A549 (cell line): ENCODE results near the gene SCYGR1. TPM values are rescaled to one million over a fixed set of nuclear protein-coding genes. Genes with fewer than 3 reads are reported as not detected.

Experiments used
- ATAC-seq, 2 experiments: fragments of 200-7000 bp in 1 of 2; fragments of >200 bp in 1 of 2; cut with Nextera tagmentation in 1 of 2; cut with Tn5 transposase in 1 of 2; 3 replicates each; pipeline versions ENCODE4 v1.8.0 to v1.9.1; 2018 to 2020; ENCODE audit warnings: mild to moderate bottlenecking in 1 of 2, moderate library complexity in 1 of 2
- CTCF ChIA-PET: fragments of 300-600 bp; sonication (Branson Sonifier 250); formaldehyde crosslinking; extraction: SDS; loops from one replicate; lab custom pipeline; 2021; ENCODE audit warnings: antibody characterized with exemption, inconsistent platforms; lab: Yijun Ruan, JAX
- POLR2A ChIA-PET: fragments of 350-600 bp; formaldehyde crosslinking; extraction: SDS; loops from one replicate; lab custom pipeline; 2021; ENCODE audit warnings: antibody characterized with exemption, inconsistent platforms; lab: Yijun Ruan, JAX
- DNase-seq, 2 experiments: peaks; one replicate each; pipeline versions ENCODE4 v3.0.0 to v3.0.0-alpha.2; 2011 to 2016; ENCODE audit warnings: low read depth in 1 of 2, low spot score in 1 of 2
- FAIRE-seq: peaks from 2 replicates; lab custom pipeline; 2011; peaks lifted over from hg19 to GRCh38; lab: Jason Lieb, UNC
- H3K27ac ChIP-seq, 2 experiments: fragments of >200 bp; sonication (Bioruptor Twin); formaldehyde crosslinking; 3 replicates each; pipeline ENCODE4 v1.5.1; 2016 to 2017
- H3K4me1 ChIP-seq: fragments of >200 bp; sonication (Bioruptor Twin); formaldehyde crosslinking; 3 replicates; pipeline ENCODE4 v1.6.1; 2016
- H3K4me2 ChIP-seq: fragments of >200 bp; sonication (Bioruptor Twin); formaldehyde crosslinking; 3 replicates; pipeline ENCODE4 v1.6.1; 2016
- H3K4me3 ChIP-seq: fragments of >200 bp; sonication (Bioruptor Twin); formaldehyde crosslinking; 3 replicates; pipeline ENCODE4 v1.5.1; 2016
- H3K9me3 ChIP-seq: fragments of >200 bp; sonication (Bioruptor Twin); formaldehyde crosslinking; 3 replicates; pipeline ENCODE4 v1.6.1; 2016
- BCL3 ChIP-seq: fragments of >200 bp; sonication (Bioruptor Twin); formaldehyde crosslinking; IDR thresholded peaks from 3 replicates; pipeline ENCODE4 v1.6.1; 2016
- BHLHE40 ChIP-seq: IDR thresholded peaks from 2 replicates; pipeline ENCODE4 v1.6.1; 2012; ENCODE audit warnings: low read depth, low read length, inconsistent platforms
- CBX8 ChIP-seq: fragments of 200-600 bp; sonication (generic); IDR thresholded peaks from 2 replicates; pipeline ENCODE4 v1.6.1; 2016
- CHD2 ChIP-seq: fragments of 150-350 bp; IDR thresholded peaks from 2 replicates; pipeline ENCODE4 v1.6.1; 2014; ENCODE audit warnings: low read length; ENCODE audit not compliant: partially characterized antibody
- ELK1 ChIP-seq: fragments of 150-350 bp; IDR thresholded peaks from 2 replicates; pipeline ENCODE4 v1.6.1; 2014; ENCODE audit warnings: low read depth, mild to moderate bottlenecking, low read length
- FOSB ChIP-seq: fragments of 250-450 bp; sonication (Bioruptor Pico); IDR thresholded peaks from 2 replicates; pipeline ENCODE4 v1.5.0; 2020; ENCODE audit warnings: mild to moderate bottlenecking, moderate library complexity
- FOSL2 ChIP-seq, 2 experiments: fragments of 450-650 bp in 1 of 2; fragments of >200 bp in 1 of 2; sonication (Bioruptor Twin) in 1 of 2; formaldehyde crosslinking; IDR thresholded peaks; 2 replicates each; pipeline versions ENCODE4 v1.5.0 to v1.6.1; 2016 to 2020; ENCODE audit warnings: mild to moderate bottlenecking in 1 of 2, moderate library complexity in 1 of 2
- HES2 ChIP-seq: fragments of >200 bp; sonication (Bioruptor Twin); formaldehyde crosslinking; IDR thresholded peaks from 2 replicates; pipeline ENCODE4 v1.6.1; 2016
- HEYL ChIP-seq: fragments of 250-450 bp; sonication (Bioruptor Pico); IDR thresholded peaks from 2 replicates; pipeline ENCODE4 v1.8.0; 2021; ENCODE audit warnings: mild to moderate bottlenecking, moderate library complexity
- HMGXB4 ChIP-seq: fragments of 250-450 bp; sonication (Bioruptor Pico); IDR thresholded peaks from 2 replicates; pipeline ENCODE4 v1.5.0; 2021; ENCODE audit warnings: mild to moderate bottlenecking, moderate library complexity, borderline replicate concordance
- HOXA7 ChIP-seq: fragments of 250-450 bp; sonication (Bioruptor Pico); IDR thresholded peaks from 2 replicates; pipeline ENCODE4 v1.5.0; 2020; ENCODE audit warnings: mild to moderate bottlenecking, moderate library complexity
- HOXB13 ChIP-seq: fragments of 250-450 bp; sonication (Bioruptor Pico); IDR thresholded peaks from 2 replicates; pipeline ENCODE4 v1.5.0; 2020; ENCODE audit warnings: low read depth, mild to moderate bottlenecking, moderate library complexity
- HOXB5 ChIP-seq: fragments of 250-450 bp; sonication (Bioruptor Pico); IDR thresholded peaks from 2 replicates; pipeline ENCODE4 v1.5.0; 2020; ENCODE audit warnings: mild to moderate bottlenecking, moderate library complexity
- KDM5A ChIP-seq: fragments of 200-600 bp; sonication (generic); IDR thresholded peaks from 2 replicates; pipeline ENCODE4 v1.6.1; 2016; ENCODE audit warnings: antibody characterized with exemption, mild to moderate bottlenecking
- MAX ChIP-seq: IDR thresholded peaks from 2 replicates; pipeline ENCODE4 v1.6.1; 2012
- MAZ ChIP-seq: fragments of 150-350 bp; IDR thresholded peaks from 2 replicates; pipeline ENCODE4 v1.6.1; 2014; ENCODE audit warnings: antibody characterized with exemption, low read depth, low read length, borderline replicate concordance
- MYC ChIP-seq: IDR thresholded peaks from 2 replicates; pipeline ENCODE4 v1.6.1; 2012; ENCODE audit warnings: mild to moderate bottlenecking, inconsistent platforms, low read length, improper control_type of control experiment, borderline replicate concordance
- NFE2L2 ChIP-seq: fragments of 150-350 bp; conservative IDR thresholded peaks from 2 replicates; pipeline ENCODE4 v1.6.1; 2014; ENCODE audit warnings: low read length
- NR3C1 ChIP-seq: fragments of >200 bp; sonication (Bioruptor Twin); formaldehyde crosslinking; IDR thresholded peaks from 3 replicates; pipeline ENCODE4 v1.6.1; 2017
- PHF8 ChIP-seq: fragments of 200-600 bp; sonication (generic); IDR thresholded peaks from 2 replicates; pipeline ENCODE4 v1.6.1; 2016; ENCODE audit warnings: low read depth, mild to moderate bottlenecking, antibody characterized with exemption, moderate library complexity, borderline replicate concordance
- RCOR1 ChIP-seq: fragments of 150-350 bp; IDR thresholded peaks from 2 replicates; pipeline ENCODE4 v1.6.1; 2014; ENCODE audit warnings: antibody characterized with exemption, low read length, low read depth
- RFX5 ChIP-seq: fragments of 450-650 bp; IDR thresholded peaks from 2 replicates; pipeline ENCODE4 v1.7.1; 2014; ENCODE audit warnings: antibody characterized with exemption, mild to moderate bottlenecking, moderate library complexity
- RNF2 ChIP-seq: fragments of 200-600 bp; sonication (generic); IDR thresholded peaks from 2 replicates; pipeline ENCODE4 v1.6.1; 2016; ENCODE audit warnings: low read depth, mild to moderate bottlenecking, antibody characterized with exemption, moderate library complexity, borderline replicate concordance
- SMC3 ChIP-seq: fragments of >200 bp; sonication (Bioruptor Twin); formaldehyde crosslinking; IDR thresholded peaks from 3 replicates; pipeline ENCODE4 v1.6.1; 2018; ENCODE audit warnings: inconsistent platforms
- SREBF2 ChIP-seq: fragments of 450-650 bp; IDR thresholded peaks from 2 replicates; pipeline ENCODE4 v1.6.1; 2014; ENCODE audit warnings: mild to moderate bottlenecking, moderate library complexity
- TFCP2L1 ChIP-seq: fragments of 250-450 bp; sonication (Bioruptor Pico); IDR thresholded peaks from 2 replicates; pipeline ENCODE4 v1.5.0; 2021; ENCODE audit warnings: mild to moderate bottlenecking
- ZFP36 ChIP-seq: fragments of 450-650 bp; IDR thresholded peaks from 2 replicates; pipeline ENCODE4 v1.6.1; 2014; ENCODE audit warnings: borderline replicate concordance; ENCODE audit not compliant: partially characterized antibody
- ZNF302 ChIP-seq: fragments of 250-450 bp; sonication (Bioruptor Pico); IDR thresholded peaks from 2 replicates; pipeline ENCODE4 v1.9.0; 2021; ENCODE audit warnings: inconsistent platforms, mild to moderate bottlenecking, moderate library complexity
- ZSCAN20 ChIP-seq: fragments of 250-450 bp; sonication (Bioruptor Pico); IDR thresholded peaks from 2 replicates; pipeline ENCODE4 v1.8.0; 2022; ENCODE audit warnings: mild to moderate bottlenecking, moderate library complexity
- whole genome bisulfite sequencing: methylation state at CpG from one replicate; pipeline ENCODE4 v1.1.6; 2017; ENCODE audit errors: missing lambda C conversion rate; 5-methylcytosine and 5-hydroxymethylcytosine counted together
- polyA plus RNA-seq, 4 experiments: library from polyadenylated mRNA; depleted of rRNA in 3 of 4; stranded (reverse); fragments of >200 nt; fragmentation: RNase III in 1 of 4; extraction: RNeasy Plus Mini Kit Qiagen cat#74134 plus additional on column Dnase treatment in 1 of 4; gene quantifications; 2 replicates in 3 of 4; 3 replicates in 1 of 4; pipeline ENCODE4 v1.2.3, GENCODE V29; 2011 to 2017

SCYGR1 gene
- polyA plus RNA-seq, 2 of the 4 experiments (the other 2 are of a cell fraction): not detected

GRCh38 chr2:227395556-227395955 is 7.8 kb upstream of the SCYGR1 start:
- WGBS: 71% methylated on average over 1 of the region's 1 CpG
- POLR2A ChIA-PET: no interaction called here
- CTCF ChIA-PET: interaction anchor here (1.0 to 8.4 kb wide), 3 partner anchors 11 to 371 kb away, joined by 3 to 52 read pairs (median 4); no protein-coding TSS in a partner anchor
- FAIRE-seq (no peak), ATAC-seq (no peak; a peak in 1 of 6 replicates), DNase-seq (no peak)
- Histone ChIP-seq H3K4me2 (no peak overlapping the region), H3K27ac (peak overlapping the region; percentile 52 to 88), H3K4me3 (no peak overlapping the region), H3K9me3 (no peaks in the 10 kb centered on the region), H3K4me1 (peaks cover 58% of the 10 kb centered on the region)
- no peak for TF ChIP-seq FOSL2 (IDR thresholded peaks at IDR 0.05)
- TF ChIP-seq FOSL2 (CRISPR knock-in tag; IDR thresholded peaks at IDR 0.05): no peak
- TF ChIP-seq BHLHE40: no peak
- TF ChIP-seq ZSCAN20 (CRISPR knock-in tag): no peak
- no peak for TF ChIP-seq SMC3
- TF ChIP-seq HOXA7 (CRISPR knock-in tag): no peak
- TF ChIP-seq ZNF302 (CRISPR knock-in tag): no peak
- TF ChIP-seq NFE2L2: no peak
- no peak for TF ChIP-seq HOXB13
- TF ChIP-seq TFCP2L1 (CRISPR knock-in tag): no peak
- TF ChIP-seq MAX: no peak
- no peak for TF ChIP-seq FOSB
- TF ChIP-seq MYC: no peak
- no peak for TF ChIP-seq HEYL (CRISPR knock-in tag)
- TF ChIP-seq SREBF2: no peak
- TF ChIP-seq HOXB5 (CRISPR knock-in tag): no peak
- TF ChIP-seq HES2: no peak
- TF ChIP-seq BCL3: no peak
- no peak for TF ChIP-seq PHF8
- TF ChIP-seq CBX8: no peak

GRCh38 chr2:227394401-227394800 is 6.7 kb upstream of the SCYGR1 start:
- ChIA-PET POLR2A (no interaction called here), CTCF (interaction anchor here (8.4 kb wide), 1 partner anchor 12 kb away, joined by 52 read pairs; no protein-coding TSS in a partner anchor)
- H3K4me3 ChIP-seq: no peak overlapping the region
- no peak for FAIRE-seq
- peak overlapping the region; percentile 88 to 99 for H3K27ac ChIP-seq
- H3K4me2 ChIP-seq: peak overlapping the region; percentile 53
- ATAC-seq: peak in 1 of 2 experiments; percentile 40; a peak in 2 of 6 replicates
- no peak for DNase-seq
- peaks cover 56% of the 10 kb centered on the region for H3K4me1 ChIP-seq
- H3K9me3 ChIP-seq: 0 out of 3 replicates have a peak, but pooled peaks cover 7% of the 10 kb centered on the region
- 63% methylated on average over 2 of the region's 2 CpGs for WGBS
- no peak for TF ChIP-seq HES2
- TF ChIP-seq MAZ: no peak
- no peak for TF ChIP-seq BHLHE40
- no peak for TF ChIP-seq ZSCAN20 (CRISPR knock-in tag)
- no peak for TF ChIP-seq BCL3
- no peak for TF ChIP-seq KDM5A
- no peak for TF ChIP-seq HOXB13
- TF ChIP-seq HEYL (CRISPR knock-in tag): no peak
- TF ChIP-seq HMGXB4 (CRISPR knock-in tag): no peak
- TF ChIP-seq RFX5: no peak
- TF ChIP-seq NR3C1: no peak
- no peak for TF ChIP-seq FOSL2 (IDR thresholded peaks at IDR 0.05)
- TF ChIP-seq FOSL2 (CRISPR knock-in tag; IDR thresholded peaks at IDR 0.05): no peak
- no peak for TF ChIP-seq RNF2
- no peak for TF ChIP-seq ELK1
- no peak for TF ChIP-seq ZFP36
- no peak for TF ChIP-seq CHD2
- no peak for TF ChIP-seq RCOR1
